Hematopoietic multipotent progenitor cell treated with erythropoietin and hydrocortisone succinate and interleukin-3 and kit ligand, for 8 days (in vitro differentiated cells): ENCODE results near the gene SMARCA4.
"Not testable (repeated sequence)": the region's sequence is repeated elsewhere in the genome, so short reads cannot be mapped to it uniquely, and the experiment has no call there.

Experiments
- DNase-seq: peaks from one replicate; pipeline ENCODE4 v3.0.0-alpha.2; 2015

The SMARCA4 gene

DNA sequence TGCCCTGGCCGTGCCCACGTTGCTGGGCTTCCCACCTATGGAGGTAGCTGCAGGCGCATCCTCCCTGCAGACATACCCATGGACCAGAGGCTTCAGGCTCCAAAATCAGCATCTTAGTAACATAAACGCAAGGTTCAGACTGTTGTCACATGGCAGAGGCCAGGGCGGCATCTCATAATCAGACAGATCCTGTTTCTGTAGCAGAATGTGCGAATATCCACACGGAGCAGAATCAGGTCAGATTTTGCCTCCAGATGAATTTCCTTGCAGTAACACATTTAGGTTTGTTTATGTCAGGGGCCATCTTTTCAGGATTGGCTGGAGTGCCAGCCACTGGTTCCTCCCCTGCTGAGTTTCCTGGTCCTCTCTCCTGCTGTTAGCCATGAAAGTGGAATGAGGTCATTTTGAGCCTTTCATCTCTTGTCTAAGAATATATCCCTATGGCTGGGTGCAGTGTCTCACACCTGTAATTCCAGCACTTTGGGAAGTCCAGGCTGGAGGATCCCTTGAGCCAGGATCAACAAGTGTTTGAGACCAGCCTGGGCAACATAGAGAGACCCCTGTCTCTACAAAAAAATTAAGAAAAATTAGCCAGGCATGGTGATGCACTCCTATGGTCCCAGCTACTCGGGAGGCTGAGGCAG, 20.5 kb downstream of the SMARCA4 start:
- DNase-seq: no peak

DNA sequence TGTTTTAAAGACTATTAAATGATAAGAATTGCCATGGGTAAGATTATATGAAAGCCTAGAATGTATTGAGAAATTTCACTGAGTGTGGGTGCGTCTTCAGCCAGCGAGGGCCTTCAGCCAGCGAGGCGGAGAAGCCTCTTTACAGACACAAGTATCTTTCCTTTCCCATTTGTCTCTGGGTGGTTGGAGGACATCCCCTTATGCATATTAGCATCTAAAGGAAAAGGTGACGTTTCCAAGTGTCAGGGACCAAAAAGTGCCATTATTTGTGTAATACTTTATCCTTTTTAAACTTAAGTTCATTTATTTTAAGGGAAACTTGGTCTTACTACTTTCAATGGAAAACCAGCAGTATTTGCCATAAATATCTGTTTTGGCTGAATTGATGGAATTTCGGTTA, 22.2 kb downstream of the SMARCA4 start:
- DNase-seq: no peak

DNA sequence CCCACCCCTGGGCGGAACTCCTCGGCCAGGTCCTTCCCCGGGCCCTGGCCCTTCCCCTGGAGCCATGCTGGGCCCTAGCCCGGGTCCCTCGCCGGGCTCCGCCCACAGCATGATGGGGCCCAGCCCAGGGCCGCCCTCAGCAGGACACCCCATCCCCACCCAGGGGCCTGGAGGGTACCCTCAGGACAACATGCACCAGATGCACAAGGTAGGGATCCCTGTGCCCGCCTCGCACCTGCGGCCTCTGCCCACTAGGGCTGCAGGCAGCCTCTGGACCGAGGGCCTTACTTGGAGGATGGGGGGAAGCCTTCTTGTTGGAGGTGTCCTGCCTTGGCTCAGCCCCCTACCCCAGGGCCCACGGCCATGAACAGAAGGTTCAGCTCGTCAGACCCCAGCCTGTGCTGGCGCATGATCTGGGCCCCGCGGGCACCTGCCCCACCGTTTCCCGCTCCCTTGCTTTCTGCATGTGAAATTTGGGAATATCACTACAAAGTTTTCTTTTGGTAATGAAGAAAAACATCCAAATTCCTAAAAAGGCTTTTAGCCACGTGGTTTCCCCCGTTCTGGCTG, 23.4 kb downstream of the SMARCA4 start:
- DNase-seq: no peak

DNA sequence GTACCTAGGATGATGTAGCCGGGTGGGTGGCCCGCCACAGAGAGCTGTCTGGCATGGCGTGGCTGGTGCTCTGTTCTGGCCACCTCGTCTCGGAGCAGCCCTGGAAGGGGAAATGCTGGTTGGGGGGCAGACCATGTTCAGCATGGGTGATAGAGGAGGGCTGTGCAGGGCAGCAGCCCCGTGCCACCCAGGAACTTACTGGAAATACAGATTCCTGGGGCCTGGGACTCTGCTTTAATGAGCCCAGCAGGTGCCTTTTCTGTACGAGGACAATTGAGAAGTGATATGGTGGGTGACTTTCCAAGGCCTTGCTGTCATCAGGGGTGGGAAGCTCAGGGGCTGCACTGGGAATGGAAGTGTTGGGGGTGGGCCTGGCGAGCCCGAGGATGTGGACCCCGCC, 24.7 kb downstream of the SMARCA4 start:
- DNase-seq: no peak

DNA sequence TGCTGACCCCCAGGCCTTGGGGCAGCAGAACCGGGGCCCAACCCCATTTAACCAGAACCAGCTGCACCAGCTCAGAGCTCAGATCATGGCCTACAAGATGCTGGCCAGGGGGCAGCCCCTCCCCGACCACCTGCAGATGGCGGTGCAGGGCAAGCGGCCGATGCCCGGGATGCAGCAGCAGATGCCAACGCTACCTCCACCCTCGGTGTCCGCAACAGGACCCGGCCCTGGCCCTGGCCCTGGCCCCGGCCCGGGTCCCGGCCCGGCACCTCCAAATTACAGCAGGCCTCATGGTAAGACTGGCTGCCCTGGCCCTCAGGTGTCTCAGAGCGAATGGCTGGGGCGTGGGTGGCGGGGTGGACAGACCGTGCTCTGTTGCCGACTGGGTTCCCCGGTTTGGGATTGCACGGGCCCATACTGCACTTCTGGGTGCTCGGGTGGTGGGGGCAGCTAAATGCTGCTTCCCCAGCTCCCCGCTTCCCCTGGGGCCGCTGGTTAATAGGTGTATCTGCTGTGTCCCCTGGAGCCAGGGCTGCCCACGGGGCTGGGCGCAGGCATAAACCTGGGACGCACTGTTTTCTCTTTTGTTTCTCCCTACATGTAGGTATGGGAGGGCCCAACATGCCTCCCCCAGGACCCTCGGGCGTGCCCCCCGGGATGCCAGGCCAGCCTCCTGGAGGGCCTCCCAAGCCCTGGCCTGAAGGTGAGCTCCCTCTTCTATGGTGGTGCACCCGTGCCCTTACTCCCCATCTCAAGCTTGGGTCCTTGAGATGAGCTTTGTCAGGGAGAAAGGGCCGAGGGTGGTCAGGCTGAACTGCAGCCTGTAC, 25.7 kb downstream of the SMARCA4 start:
- no peak for DNase-seq

DNA sequence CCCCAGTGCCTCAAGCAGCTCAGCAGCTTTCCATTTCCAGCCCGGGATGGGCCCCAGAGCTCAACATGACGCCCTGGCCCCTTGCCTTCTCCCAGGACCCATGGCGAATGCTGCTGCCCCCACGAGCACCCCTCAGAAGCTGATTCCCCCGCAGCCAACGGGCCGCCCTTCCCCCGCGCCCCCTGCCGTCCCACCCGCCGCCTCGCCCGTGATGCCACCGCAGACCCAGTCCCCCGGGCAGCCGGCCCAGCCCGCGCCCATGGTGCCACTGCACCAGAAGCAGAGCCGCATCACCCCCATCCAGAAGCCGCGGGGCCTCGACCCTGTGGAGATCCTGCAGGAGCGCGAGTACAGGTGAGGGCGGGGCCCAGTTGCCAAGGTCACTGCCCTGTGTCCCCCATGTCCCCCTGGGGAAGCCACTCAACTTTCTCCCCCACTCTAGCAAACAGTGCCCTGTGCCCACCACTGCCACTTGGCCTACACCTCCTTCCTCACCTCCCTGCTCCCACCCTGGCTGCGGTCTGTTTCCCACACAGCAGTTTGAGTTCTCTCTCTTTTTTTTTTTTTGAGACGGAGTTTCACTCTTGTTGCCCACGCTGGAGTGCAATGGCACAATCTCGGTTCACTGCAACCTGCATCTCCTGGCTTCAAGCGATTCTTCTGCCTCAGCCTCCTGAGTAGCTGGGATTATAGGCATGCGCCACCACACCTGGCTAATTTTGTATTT, 26.9 kb downstream of the SMARCA4 start:
- no peak for DNase-seq

DNA sequence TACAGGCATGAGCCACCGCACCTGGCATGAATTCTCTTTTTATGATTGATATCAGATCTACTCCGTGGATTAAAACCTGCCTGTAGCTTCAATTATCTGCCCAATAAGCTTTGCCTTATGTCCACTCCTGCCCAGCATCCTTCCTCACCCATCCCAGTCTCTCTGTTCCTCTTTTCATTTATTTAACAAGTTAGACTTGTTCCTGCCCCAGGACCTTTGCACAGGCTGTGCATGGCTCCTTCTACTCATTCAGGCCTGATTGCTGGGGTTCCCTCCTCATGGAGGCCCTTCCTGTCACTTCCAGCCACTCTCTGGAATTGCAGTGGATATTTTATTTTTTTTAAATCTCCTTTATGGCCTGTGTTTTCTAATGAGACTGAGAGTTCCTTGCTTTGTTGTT, 27.6 kb downstream of the SMARCA4 start:
- no peak for DNase-seq

DNA sequence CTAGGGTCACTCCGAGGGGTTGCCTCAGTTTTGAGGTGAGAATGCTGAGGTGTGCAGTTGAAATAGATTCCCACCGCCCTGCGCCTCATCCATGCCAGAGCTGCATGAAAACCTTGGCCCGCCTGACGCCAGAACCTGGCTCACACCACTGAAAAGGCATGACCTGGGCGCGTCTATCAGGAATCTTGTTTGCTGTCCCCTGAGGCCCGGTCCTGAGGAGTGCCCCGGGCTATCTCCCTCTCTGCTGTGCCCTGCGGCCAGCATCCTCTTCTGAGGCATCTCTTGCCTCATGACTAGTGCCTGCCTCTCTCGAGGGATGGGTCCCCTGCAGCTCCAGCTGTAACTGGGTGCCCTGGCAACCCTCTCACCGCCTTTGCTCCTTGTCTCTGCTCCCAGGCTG, 28.1 kb downstream of the SMARCA4 start:
- no peak for DNase-seq

DNA sequence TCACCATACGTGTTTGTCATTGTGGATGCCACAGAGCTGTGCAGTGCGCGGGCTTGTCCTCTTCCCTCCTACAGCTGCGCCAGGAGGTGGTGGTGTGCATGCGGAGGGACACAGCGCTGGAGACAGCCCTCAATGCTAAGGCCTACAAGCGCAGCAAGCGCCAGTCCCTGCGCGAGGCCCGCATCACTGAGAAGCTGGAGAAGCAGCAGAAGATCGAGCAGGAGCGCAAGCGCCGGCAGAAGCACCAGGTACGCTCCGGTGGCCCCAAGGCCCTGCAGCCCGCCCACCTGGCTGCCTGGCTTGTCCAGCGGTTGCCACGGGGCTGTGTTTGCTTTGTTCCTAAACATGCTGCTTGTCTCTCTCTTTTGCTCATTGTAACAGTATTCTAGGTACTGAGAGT, 30.2 kb downstream of the SMARCA4 start:
- DNase-seq: no peak

DNA sequence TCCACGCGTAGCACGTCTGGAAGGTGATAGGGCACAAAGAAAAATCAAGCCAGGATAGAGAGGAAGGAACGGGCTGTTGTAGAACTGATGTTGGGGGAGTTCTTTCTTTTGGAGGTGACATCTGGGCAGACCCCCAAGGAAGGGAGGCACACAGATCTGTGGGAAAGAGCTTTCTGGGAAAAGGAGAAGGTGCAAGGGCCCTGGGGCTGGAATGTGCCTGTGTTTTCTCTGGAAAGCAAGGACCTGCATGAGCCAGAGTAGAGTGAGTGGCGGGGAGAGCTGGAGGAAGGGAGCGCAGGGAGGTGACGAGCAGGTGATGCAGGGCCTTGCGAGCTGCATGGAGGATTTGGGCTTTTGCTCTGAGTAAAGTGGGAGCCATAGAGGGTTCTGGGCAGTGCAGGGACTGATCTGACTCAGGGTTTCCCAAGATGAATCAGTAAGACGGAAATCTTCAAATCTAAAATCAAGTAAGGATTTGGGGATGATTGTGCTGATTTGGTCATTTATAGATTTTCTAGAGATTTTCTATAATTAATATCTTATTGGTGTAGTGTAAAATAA, 30.8 kb downstream of the SMARCA4 start:
- DNase-seq: no peak

DNA sequence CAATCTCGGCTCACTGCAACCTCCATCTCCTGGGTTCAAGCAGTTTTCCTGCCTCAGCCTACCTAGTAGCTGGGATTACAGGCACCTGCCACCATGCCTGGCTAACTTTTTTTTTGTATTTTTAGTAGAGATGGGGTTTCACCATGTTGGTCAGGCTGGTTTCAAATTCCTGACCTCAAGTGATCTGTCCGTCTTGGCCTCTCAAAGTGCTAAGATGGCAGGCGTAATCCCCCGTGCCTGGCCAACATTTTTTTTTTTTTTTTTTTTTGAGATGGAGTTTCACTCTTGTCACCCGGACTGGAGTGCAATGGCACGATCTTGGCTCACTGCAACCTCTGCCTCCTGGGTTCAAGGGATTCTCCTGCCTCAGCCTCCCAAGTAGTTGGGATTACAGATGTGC, 31.3 kb downstream of the SMARCA4 start:
- not testable (repeated sequence) for DNase-seq

DNA sequence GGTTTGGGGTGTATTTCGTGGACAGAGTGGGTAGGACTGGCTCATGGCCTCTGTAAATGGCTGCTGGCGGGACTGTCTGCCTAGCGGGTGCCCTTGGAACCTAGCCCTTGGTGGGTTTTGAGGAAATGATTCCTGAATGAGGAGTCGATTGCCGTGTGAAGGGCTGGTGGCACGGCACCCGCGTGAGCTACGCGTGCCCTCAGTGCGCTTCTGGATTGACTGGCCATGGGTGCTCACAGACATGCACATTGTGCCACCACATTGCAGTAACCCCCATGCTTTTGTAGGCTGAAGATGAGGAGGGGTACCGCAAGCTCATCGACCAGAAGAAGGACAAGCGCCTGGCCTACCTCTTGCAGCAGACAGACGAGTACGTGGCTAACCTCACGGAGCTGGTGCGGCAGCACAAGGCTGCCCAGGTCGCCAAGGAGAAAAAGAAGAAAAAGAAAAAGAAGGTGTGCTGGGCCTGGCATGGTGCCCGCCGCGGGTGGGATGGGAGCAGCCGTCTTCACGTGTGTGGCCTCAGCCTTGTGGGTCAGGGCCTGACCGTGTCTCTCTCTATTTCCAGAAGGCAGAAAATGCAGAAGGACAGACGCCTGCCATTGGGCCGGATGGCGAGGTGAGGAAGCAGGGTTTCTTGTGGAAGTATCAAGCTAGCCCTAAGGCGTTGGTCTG, 35.2 kb downstream of the SMARCA4 start:
- no peak for DNase-seq

DNA sequence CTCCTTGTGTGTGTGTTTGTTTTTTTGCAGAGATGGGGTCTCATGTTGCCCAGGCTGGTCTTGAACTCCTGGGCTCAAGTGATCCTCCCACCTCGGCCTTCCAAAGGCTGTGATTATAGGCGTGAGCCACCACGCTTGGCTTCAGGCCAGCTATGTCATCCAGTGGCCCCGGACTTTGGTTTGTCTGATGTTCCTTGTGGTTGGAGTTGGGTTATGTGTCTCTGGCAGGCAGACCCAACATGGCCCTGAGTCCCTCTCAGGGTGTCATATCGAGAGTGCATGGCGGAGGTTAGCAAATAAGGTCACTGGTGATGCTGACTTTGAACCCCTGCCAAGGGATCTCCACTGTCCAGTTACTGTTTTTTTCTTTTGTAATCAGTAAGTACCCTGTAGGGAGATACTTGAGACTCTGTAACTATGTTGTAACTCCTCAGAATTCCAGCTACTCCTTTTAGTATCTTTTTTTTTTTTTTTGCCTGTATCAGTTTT, 37.3 kb downstream of the SMARCA4 start:
- peak; percentile 9 for DNase-seq

DNA sequence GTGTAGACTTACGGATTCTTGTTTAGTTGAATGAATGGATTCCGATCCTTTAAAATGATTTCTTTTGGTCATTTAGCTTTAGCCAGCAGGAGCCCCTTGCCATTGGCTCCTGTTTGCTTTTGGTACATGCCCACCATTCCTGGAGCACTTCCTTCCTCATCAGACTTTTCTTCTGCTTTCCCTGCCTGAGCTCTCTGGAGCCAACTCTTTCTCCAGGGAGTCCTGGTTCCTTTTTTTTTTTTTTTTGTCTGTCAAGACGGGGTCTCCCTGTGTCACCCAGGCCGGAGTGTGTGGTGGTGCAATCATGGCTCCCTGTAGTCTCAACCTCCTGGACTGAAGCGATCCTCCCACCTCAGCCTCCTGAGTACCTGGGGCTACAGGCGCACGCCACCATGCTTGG, 37.8 kb downstream of the SMARCA4 start:
- DNase-seq: no peak

DNA sequence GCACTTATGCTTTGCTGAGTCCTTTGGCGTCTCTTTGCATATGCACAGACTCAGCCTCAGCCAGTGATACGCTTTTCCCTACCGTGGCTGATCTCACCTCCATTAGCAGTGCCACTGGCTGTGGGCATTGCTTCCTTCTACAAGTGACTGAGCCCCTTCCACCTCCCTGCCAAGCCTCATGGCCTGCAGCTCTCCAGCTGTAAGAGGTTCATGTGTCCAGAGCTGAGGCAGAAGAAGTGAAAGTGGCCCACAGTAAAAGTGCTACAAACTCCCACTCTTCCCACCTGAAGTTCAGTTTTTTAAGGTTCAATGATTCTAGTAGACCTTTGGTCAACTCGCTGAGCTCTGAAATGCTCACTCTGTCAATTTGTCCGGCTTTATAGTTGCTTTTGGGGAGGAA, 44.7 kb downstream of the SMARCA4 start:
- no peak for DNase-seq

DNA sequence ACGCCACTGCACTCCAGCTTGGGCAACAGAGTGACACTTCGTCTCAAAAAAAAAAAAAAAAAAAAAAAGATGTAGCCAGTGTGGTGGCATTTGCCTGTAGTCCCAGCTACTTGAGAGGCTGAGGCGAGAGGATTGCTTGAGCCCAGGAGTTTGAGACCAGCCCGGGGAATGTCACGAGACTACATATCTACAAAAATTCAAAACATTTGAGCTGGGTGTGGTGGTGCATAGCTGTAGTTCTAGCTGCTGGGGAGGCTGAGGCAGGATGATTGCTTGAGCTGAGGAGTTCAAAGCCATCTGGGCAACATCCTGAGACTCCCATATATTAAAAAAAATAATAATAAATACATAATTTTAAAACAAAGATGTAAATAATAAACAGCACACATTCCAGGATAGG, 46.6 kb downstream of the SMARCA4 start:
- no peak for DNase-seq

DNA sequence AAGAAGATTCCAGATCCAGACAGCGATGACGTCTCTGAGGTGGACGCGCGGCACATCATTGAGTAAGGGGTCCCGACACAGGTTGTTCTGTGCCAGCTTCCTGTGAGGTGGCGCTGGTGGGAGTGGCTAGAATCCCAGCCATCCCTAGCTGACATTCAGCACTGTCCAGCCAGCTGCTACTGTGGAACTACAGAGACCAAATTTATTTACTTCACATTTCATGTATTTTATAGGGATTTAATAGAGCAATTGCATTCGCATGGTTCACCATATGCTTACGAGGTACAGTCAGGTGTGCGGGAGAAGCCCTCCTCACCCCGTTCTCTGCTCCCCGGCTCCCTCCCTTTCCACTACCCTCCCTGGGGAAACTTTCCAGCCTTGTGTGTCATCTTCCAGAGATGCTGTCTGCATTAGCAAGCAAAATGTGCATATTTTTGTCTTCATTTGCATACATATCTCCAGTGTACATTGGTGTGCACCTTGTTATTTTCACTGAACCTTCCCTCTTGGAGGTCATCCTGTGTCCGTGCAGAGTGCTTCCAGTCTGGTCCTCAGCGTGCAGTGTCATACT, 47.2 kb downstream of the SMARCA4 start:
- no peak for DNase-seq

DNA sequence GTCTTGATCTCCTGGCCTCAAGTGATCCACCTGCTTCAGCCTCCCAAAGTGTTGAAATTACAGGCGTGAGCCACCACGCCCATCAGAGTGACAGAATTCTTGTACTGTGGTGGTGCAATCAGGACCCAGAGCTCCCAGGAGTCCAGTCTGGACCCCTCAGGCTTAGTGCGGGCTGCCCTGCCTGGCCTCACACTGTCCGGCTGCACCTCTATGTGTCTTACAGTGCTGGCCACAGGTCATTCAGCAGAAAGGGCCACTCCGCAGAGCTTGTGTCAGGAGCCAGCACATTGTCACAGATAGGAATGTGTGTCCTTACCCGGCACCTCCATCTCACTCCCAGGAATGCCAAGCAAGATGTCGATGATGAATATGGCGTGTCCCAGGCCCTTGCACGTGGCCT, 49.2 kb downstream of the SMARCA4 start:
- DNase-seq: no peak

DNA sequence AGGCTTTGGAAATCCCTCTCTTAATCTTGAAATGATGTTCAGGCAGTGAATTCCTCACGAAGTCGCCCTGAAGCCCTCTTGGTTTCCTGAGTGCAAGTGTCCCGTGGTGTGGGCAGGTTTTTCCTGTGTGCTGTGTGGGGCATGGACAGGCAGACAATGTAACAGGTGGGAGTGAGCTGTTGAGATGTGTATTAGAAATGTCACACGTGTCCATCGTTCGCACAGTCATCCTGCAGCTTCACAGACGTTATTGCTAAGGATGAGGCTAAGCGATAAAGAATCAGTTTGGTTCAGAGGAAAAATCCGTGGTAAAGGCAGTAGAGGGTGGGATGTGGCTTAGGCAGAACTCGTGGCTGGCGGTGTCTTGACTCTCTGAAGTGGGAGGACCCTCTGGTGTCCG, 51.7 kb downstream of the SMARCA4 start:
- DNase-seq: no peak

DNA sequence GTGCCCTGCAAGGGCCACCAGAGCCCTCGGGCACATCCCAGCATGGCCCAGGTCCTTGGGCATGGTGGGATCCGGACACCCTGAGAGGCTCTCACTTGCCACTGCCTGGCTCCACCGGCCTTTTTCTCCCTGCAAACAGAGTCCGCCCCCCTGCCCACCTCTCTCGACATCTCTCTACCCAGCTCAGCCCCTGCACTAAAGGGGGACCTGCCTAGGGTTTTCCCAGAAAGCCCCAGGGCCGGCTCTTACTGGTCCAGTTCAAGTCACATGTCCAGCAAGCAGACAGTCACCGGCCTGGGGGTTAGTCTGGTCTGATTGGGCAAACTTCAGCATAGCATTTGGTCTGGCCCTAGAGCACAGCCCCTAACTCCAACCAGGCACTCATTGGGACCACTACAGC, 52.9 kb downstream of the SMARCA4 start:
- DNase-seq: no peak

DNA sequence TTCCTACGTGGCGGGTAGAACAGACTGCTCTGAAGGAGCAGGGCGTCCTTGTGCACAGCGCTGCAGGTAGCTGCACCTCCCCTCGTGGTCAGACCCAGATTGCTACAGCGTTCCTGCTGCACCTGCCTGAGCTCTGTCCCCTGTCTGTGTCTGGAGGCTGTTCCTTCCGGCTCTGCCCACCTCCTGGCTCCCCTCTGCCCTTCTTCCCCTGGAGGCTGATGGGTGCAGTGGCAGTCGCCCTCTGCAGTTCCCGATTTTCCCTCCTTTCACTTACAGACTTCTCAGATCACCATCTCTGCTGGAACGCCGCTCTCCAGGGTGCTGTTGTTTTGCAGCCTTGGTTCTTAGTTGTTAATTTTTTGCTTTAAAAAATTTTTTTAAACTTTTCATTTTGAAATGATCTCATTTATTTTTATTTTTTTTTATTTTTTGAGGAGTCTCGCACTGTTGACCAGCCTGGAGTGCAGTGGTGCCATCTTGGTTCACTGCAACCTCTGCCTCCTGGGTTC, 53.6 kb downstream of the SMARCA4 start:
- DNase-seq: no peak

DNA sequence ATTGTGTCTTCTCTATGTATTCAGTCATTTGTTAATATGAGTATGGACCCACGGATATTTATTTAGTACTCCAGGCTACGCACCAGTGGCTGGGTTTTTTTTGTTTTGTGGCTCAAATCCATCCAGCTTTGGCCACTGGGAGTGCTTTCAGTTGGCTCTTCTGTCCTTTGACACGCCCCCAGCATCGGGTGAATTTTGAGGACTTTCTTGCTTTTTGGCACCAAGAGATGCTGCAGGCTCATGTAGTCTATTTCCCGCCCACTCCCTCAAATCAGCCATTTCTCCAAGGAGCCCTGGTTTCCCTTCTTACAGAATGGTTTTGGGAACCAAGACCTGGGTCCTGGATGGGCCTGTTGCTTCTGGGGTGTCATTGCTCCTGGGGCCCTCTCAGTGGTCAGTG, 55.8 kb downstream of the SMARCA4 start:
- no peak for DNase-seq
